ENCODE measurements around the gene LDAH.
"Not testable (repeated sequence)": the region's sequence is repeated elsewhere in the genome, so short reads cannot be mapped to it uniquely, and the experiment has no call there.

Gene LDAH

DNA sequence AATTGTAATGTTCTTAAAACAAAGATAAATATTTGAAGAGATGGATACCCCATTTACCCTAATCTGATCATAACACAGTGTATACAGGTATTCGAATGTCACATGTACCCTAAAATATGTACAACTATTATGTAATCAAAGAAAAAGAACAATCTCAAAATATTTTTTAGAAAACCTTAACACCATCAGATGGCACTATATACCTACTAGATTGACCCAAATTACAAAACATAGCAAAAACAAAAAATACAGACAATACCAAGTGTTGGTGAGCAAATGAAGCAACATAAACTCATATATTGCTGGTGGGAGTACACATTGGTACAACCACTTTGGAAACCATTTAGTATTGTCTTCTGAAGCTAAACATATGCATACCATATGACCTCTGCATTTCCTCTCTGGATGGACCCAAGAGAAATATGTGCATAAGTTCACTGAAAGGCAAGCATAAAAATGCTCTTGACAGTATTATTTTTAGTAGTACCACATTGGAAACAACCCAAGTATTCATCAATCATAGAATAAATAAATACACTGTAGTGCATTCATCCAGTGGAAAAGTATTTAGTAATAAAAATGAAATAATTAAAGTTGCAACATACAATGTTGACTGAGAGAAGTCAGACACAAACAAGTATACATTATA lies 100.2 kb downstream of the LDAH start:
- no peak for DNase-seq (ENCODE audit: low spot score)

GRCh38 chr2:20717641-20718040 lies 105.3 kb downstream of the LDAH start:
- no peak for DNase-seq (ENCODE audit: low spot score)

DNA sequence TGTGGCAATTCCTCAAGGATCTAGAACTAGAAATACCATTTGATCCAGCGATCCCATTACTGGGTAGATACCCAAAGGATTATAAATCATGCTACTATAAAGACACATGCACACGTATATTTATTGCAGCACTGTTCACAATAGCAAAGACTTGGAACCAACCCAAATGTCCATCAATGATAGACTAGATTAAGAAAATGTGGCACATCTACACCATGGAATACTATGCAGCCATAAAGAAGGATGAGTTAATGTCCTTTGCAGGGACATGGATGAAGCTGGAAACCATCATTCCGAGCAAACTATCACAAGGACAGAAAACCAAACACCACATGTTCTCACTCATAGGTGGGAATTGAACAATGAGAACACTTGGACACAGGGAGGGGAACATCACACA lies 106.7 kb downstream of the LDAH start:
- not testable (repeated sequence) for DNase-seq (ENCODE audit: low spot score)

DNA sequence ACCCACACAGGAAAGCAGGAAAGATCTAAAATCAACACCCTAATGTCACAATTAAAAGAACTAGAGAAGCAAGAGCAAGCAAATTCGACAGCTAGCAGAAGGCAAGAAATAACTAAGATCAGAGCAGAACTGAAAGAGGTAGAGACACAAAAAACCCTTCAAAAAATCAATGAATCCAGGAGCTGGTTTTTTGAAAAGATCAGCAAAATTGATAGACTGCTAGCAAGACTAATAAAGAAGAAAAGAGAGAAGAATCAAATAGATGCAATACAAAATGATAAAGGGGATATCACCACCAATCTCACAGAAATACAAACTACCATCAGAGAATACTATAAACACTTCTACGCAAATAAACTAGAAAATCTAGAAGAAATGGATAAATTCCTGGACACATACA lies 108.5 kb downstream of the LDAH start:
- not testable (repeated sequence) for DNase-seq (ENCODE audit: low spot score)

GRCh38 chr2:20713585-20713984 lies 109.3 kb downstream of the LDAH start:
- not testable (repeated sequence) for DNase-seq (ENCODE audit: low spot score)

GRCh38 chr2:20711641-20712040 lies 111.3 kb downstream of the LDAH start:
- DNase-seq (ENCODE audit: low spot score) = not testable (repeated sequence)

DNA sequence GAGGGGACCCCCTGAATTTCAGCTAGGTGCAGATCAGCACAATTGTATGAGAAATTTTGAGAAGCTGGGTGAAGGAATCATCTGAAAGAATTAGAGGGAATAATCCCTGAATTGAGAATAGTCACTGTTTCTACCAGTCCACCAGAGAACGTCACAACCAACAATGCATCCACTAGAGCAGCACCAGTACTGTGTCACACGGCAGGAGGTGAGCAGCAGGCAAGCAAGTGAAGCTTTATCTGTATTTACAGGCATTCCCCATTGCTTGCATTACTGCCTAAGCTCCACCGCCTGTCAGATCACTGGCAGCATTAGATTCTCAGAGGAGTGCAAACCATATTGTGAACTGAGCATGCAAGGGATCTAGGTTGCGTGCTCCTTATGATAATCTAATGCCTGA lies 115.3 kb downstream of the LDAH start:
- DNase-seq (ENCODE audit: low spot score) = no peak

DNA sequence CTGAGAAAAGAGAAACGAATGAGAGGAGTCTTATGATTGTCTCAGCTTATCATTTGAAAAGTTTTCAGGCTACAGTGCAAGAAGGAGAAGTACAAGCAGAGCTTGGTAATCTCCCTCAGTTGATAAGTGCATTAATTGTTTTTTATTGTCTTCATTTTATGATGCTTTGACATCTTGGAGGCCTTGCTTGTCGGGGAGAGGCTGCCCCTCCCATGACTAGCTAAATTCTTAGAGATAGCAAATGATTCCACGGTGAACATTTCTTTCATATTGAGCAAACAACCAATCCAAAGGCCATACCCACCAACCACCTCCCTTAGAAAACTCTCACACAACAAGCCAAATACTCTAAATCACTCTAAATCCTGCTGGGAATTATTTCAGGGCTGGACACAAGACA lies 116.1 kb downstream of the LDAH start:
- no peak for DNase-seq (ENCODE audit: low spot score)

- DNase-seq (ENCODE audit: low spot score) = no peak
These were observed 116.7 kb downstream of the LDAH start for GRCh38 chr2:20706217-20706616.

GRCh38 chr2:20704886-20705285 lies 118.0 kb downstream of the LDAH start:
- DNase-seq (ENCODE audit: low spot score) = no peak

- DNase-seq (ENCODE audit: low spot score) = no peak
These were observed 120.3 kb downstream of the LDAH start for GRCh38 chr2:20702563-20702962.

- DNase-seq (ENCODE audit: low spot score) = no peak
These were observed 123.8 kb downstream of the LDAH start for GRCh38 chr2:20698916-20699613.

DNA sequence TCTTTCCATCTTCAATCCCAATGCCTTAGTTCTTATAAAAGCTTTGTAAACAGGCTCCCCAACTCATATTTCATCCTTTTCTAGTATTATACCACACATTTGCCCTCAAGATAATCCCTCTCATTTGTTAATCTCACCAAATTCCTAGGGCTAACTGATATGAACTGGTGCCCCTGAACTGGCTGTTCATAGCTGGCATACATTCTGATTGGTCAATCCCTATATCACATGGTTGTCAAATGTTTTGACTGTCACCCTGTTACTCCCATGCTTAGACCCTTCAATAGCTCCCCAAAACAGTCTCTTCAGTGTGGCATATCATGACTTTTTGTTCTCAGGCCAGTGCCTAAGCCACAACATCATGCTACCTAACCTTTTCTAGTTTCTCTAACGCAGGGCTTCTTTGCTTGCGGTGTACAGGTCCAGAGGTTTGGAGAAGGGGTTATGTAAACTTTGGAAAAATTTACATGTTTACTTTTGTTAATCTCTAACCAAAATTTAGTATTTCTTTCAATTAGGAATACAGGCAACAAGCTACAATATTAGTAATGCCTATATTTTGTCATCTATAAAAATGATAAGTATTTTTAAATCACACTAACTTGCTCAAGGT lies 125.5 kb downstream of the LDAH start:
- DNase-seq (ENCODE audit: low spot score) = no peak

DNA sequence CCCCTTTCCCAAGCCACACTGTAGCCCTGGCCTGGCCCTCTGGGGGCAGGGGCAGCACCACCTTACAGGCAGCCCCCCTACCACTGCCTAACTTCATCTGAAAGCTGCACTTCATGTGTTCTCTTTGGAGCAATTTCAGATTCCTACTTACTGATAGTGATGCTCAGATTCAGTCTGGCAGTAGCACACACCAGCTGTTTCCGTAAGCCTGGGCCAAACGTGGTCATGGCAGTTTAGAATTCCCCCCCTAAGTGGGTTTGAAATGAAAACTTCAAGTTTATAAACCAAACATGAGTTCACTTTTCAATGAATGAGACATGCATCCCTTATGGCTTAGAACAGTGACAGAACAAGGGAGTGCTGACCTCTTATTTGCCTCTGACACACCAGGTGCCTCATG lies 126.5 kb downstream of the LDAH start:
- DNase-seq (ENCODE audit: low spot score) = no peak

DNA sequence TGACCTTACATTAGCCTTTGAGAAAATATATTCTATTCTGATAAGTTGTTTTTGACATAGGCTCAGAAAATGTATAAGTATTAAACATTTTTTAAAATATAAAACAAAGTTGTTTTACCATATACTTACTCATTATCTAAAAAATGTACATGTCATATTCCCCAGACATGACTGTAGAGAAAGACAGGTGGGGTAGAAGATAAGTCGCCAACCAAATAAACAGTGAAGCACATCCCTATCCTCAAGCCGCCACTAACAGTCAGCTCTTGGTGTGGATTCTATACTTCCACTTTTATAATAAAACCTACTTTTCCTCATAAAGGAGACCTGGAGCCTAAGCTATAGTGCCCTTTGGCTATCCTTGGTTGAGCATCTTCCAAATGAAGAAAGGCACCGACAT lies 129.6 kb downstream of the LDAH start:
- no peak for DNase-seq (ENCODE audit: low spot score)

DNA sequence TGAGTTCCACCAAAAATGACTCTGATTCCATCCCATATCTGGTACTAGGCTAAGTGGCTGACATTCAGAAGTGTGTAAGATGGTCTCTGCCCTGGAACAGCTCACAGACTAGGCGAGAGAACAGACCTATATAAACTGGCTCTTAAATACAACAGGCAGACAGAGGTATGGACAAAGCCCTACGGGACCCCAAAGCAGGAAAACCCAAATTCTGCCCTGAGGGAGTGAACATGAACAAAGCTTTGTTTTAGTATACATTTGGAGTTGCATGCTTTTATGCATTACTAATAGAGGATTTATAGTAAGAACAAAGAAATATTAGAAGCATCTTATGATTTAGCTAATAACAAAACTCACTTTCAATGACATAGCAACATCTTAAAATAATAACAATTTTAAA lies 130.8 kb downstream of the LDAH start:
- DNase-seq (ENCODE audit: low spot score) = no peak

- no peak for DNase-seq (ENCODE audit: low spot score)
These were observed 131.7 kb downstream of the LDAH start for GRCh38 chr2:20691076-20691734.

GRCh38 chr2:20689428-20690264 lies 133.3 kb downstream of the LDAH start:
- DNase-seq (ENCODE audit: low spot score) = no peak

GRCh38 chr2:20687260-20687832 lies 135.6 kb downstream of the LDAH start:
- no peak for DNase-seq (ENCODE audit: low spot score)

DNA sequence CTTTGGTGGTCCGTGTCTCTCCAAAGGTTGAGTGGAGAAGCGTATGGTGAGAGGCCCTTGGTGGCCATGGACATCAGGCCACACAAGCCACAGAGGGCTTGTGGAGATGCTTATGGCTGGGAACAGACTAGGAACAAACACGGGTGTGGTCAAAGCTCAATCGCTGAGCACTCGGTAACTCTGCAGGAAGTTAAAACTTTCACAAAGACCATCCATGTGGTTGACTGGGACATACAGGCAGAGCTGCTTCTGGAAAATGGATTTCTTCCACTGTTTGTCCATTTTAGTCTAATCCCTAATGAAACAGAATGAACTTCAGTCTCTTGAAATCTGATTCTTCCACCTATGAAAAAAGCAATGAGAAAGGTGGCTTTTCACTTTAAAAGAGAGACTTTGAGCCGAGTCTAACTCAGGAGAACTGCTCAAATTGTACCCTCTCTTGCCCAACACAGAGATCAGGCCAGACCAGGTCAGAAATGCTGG lies 138.3 kb downstream of the LDAH start:
- DNase-seq (ENCODE audit: low spot score) = no peak

GRCh38 chr2:20682167-20682920 lies 140.6 kb downstream of the LDAH start:
- DNase-seq (ENCODE audit: low spot score) = no peak

All from cerebellar cortex (tissue), 1 donor.